IMR-90 (cell line): Measurements from ENCODE around the gene GATA2. TPM values are rescaled to one million over a fixed set of nuclear protein-coding genes. Genes with fewer than 3 reads are reported as not detected.

Source experiments
- ATAC-seq: fragments of 200-7000 bp; cut with Tn5 transposase; 2 replicates; pipeline ENCODE4 v1.9.1; 2020; ENCODE audit warnings: low read depth, mild to moderate bottlenecking, moderate library complexity
- BruUV-seq: library from RNA; stranded (reverse); fragments of 400-500 nt; replicated peaks from 2 replicates; lab custom pipeline; 2021; lab: Mats Ljungman, UMichigan
- CTCF ChIA-PET: fragments of 300-600 bp; formaldehyde crosslinking; extraction: SDS; loops from one replicate; lab custom pipeline; 2021; ENCODE audit warnings: antibody characterized with exemption; lab: Yijun Ruan, JAX
- POLR2A ChIA-PET: fragments of 300-600 bp; sonication (Branson Sonifier 250); formaldehyde crosslinking; loops from one replicate; lab custom pipeline; 2022; ENCODE audit warnings: antibody characterized with exemption; ENCODE audit not compliant: unreplicated experiment; lab: Charles Lee
- DNase-seq: peaks from one replicate; pipeline ENCODE4 v3.0.0; 2013
- H2AFZ ChIP-seq: replicated peaks from 2 replicates; pipeline ENCODE3; 2013; ENCODE audit warnings: low read length, mild to moderate bottlenecking; ENCODE audit not compliant: poor library complexity
- H2AK5ac ChIP-seq: 2 replicates; pipeline ENCODE4 v1.6.1; 2013; ENCODE audit warnings: low read depth, low read length, inconsistent platforms
- H2AK9ac ChIP-seq: replicated peaks from 2 replicates; pipeline ENCODE3; 2013; ENCODE audit warnings: mild to moderate bottlenecking, low read depth, low read length, moderate library complexity; ENCODE audit not compliant: poor library complexity
- H2BK120ac ChIP-seq: 2 replicates; pipeline ENCODE4 v1.6.1; 2013; ENCODE audit warnings: low read depth, low read length, inconsistent platforms
- H2BK15ac ChIP-seq: 3 replicates; pipeline ENCODE4 v1.6.1; 2013; ENCODE audit warnings: low read depth, low read length, inconsistent platforms
- H2BK20ac ChIP-seq: 2 replicates; pipeline ENCODE4 v1.6.1; 2013; ENCODE audit warnings: low read depth, mild to moderate bottlenecking, inconsistent platforms, low read length, moderate library complexity
- H2BK5ac ChIP-seq: 2 replicates; pipeline ENCODE4 v1.6.1; 2013; ENCODE audit warnings: mild to moderate bottlenecking, low read depth, low read length, inconsistent platforms; ENCODE audit not compliant: poor library complexity, severe bottlenecking
- H3K14ac ChIP-seq: replicated peaks from 2 replicates; pipeline ENCODE4 v1.6.1; 2013; ENCODE audit warnings: low read depth, low read length, inconsistent platforms
- H3K18ac ChIP-seq: 2 replicates; pipeline ENCODE4 v1.6.1; 2013; ENCODE audit warnings: low read depth, low read length, control low read depth
- H3K23ac ChIP-seq: 2 replicates; pipeline ENCODE4 v1.6.1; 2013; ENCODE audit warnings: low read depth, low read length, inconsistent platforms
- H3K27ac ChIP-seq: 2 replicates; pipeline ENCODE4 v1.5.1; 2013; ENCODE audit warnings: mild to moderate bottlenecking, control low read depth, low read length; ENCODE audit not compliant: insufficient read depth
- H3K27me3 ChIP-seq: 2 replicates; pipeline ENCODE4 v1.6.1; 2013; ENCODE audit warnings: low read length; ENCODE audit not compliant: control insufficient read depth, insufficient read depth
- H3K36me3 ChIP-seq: 2 replicates; pipeline ENCODE4 v1.6.1; 2013; ENCODE audit warnings: low read length, mixed read lengths; ENCODE audit not compliant: control insufficient read depth, insufficient read depth
- H3K4ac ChIP-seq: 2 replicates; pipeline ENCODE4 v1.6.1; 2013; ENCODE audit warnings: low read depth, low read length, inconsistent platforms
- H3K4me1 ChIP-seq: 2 replicates; pipeline ENCODE4 v1.6.1; 2013; ENCODE audit warnings: low read length, mixed read lengths; ENCODE audit not compliant: control insufficient read depth, insufficient read depth
- H3K4me2 ChIP-seq: 2 replicates; pipeline ENCODE4 v1.6.1; 2013; ENCODE audit warnings: low read depth, mild to moderate bottlenecking, control low read depth, low read length, moderate library complexity
- H3K4me3 ChIP-seq: 2 replicates; pipeline ENCODE4 v1.5.1; 2013; ENCODE audit warnings: low read depth, mild to moderate bottlenecking, control low read depth, low read length, moderate library complexity; ENCODE audit not compliant: insufficient read depth
- H3K56ac ChIP-seq: 2 replicates; pipeline ENCODE4 v1.6.1; 2013; ENCODE audit warnings: low read length, inconsistent platforms; ENCODE audit not compliant: insufficient read depth; ENCODE audit errors: extremely low read depth
- H3K79me1 ChIP-seq, 2 experiments: 2 replicates each; pipeline ENCODE4 v1.6.1; 2013; ENCODE audit warnings: low read length in 2 of 2, inconsistent platforms in 1 of 2, low read depth in 1 of 2
- H3K9ac ChIP-seq: 2 replicates; pipeline ENCODE4 v1.6.1; 2013; ENCODE audit warnings: low read depth, low read length, control low read depth
- H3K9me1 ChIP-seq: 2 replicates; pipeline ENCODE4 v1.6.1; 2013; ENCODE audit warnings: low read length, inconsistent platforms; ENCODE audit not compliant: insufficient read depth
- H3K9me3 ChIP-seq: 2 replicates; pipeline ENCODE4 v1.6.1; 2013; ENCODE audit warnings: low read length; ENCODE audit not compliant: control insufficient read depth, insufficient read depth
- H4K20me1 ChIP-seq: 2 replicates; pipeline ENCODE4 v1.6.1; 2013; ENCODE audit warnings: low read length, inconsistent platforms; ENCODE audit not compliant: insufficient read depth
- H4K5ac ChIP-seq: 2 replicates; pipeline ENCODE4 v1.6.1; 2013; ENCODE audit warnings: mild to moderate bottlenecking, low read depth, low read length, control low read depth
- H4K8ac ChIP-seq, 2 experiments: 2 replicates each; pipeline ENCODE4 v1.6.1; 2013; ENCODE audit warnings: low read depth in 2 of 2, low read length in 2 of 2, control low read depth in 1 of 2, inconsistent platforms in 1 of 2
- H4K91ac ChIP-seq: 2 replicates; pipeline ENCODE4 v1.6.1; 2013; ENCODE audit warnings: low read depth, low read length, inconsistent platforms; ENCODE audit not compliant: insufficient read depth
- CTCF ChIP-seq: conservative IDR thresholded peaks from 2 replicates; pipeline ENCODE4 v1.5.1; 2012; ENCODE audit warnings: mild to moderate bottlenecking, low read depth, low read length, improper control_type of control experiment
- MAFK ChIP-seq: IDR thresholded peaks from 2 replicates; pipeline ENCODE4 v1.6.1; 2012; ENCODE audit warnings: low read depth, low read length, improper control_type of control experiment
- POLR2A ChIP-seq: IDR thresholded peaks from 2 replicates; pipeline ENCODE4 v1.6.1; 2012; ENCODE audit warnings: mild to moderate bottlenecking, low read depth, low read length
- WGBS, 2 experiments: methylation state at CpG; one replicate each; pipeline versions ENCODE4 v1.1.5 to v1.1.7; 2013; ENCODE audit warnings: missing lambda C conversion rate in 2 of 2; ENCODE audit not compliant: insufficient read length in 1 of 2; ENCODE audit errors: extremely low coverage in 2 of 2; 5-methylcytosine and 5-hydroxymethylcytosine counted together
- dilution Hi-C: fragments of 300-500 bp; cut with HindIII; formaldehyde crosslinking; loops from one replicate; pipeline ENCODE4 v1.14.3; 2018; ENCODE audit warnings: low sequenced_read_pairs; ENCODE audit not compliant: unreplicated experiment
- in situ Hi-C: fragments of 300-500 bp; cut with MboI; formaldehyde crosslinking; loops from 3 replicates; pipeline ENCODE4 v1.14.3; 2019; ENCODE audit warnings: low sequenced_read_pairs, inconsistent platforms, mixed read lengths
- intact Hi-C: fragments of 100-400 bp; cut with micrococcal nuclease; formaldehyde crosslinking; loops from 2 replicates; pipeline ENCODE4 v1.10.0; 2022
- polyA plus RNA-seq, 3 experiments: library from polyadenylated mRNA; depleted of rRNA; stranded (reverse); fragments of >200 nt; gene quantifications; 2 replicates each; pipeline ENCODE4 v1.2.3, GENCODE V29; 2012; ENCODE audit warnings: low replicate concordance in 1 of 3
- total RNA-seq: library from RNA; depleted of rRNA; stranded (reverse); fragments of >200 nt; gene quantifications from 2 replicates; pipeline ENCODE4 v1.2.3, GENCODE V29; 2012

The GATA2 gene
- total and polyA plus RNA-seq, 2 of the 4 experiments (the other 2 are of a cell fraction): 2.2 to 13.5 TPM

- Histone ChIP-seq H4K20me1 (no peaks in the 10 kb centered on the region), H3K56ac (no peak overlapping the region), H4K5ac (no peak overlapping the region), H3K4ac (no peak overlapping the region), H2AK5ac (no peak overlapping the region), H2BK120ac (no peak overlapping the region), H3K27ac (no peak overlapping the region), H3K4me1 (no peaks in the 10 kb centered on the region), H2AFZ (no peak overlapping the region), H3K27me3 (peaks cover 39% of the 10 kb centered on the region), H3K4me3 (no peak overlapping the region), H3K36me3 (no peaks in the 10 kb centered on the region), H3K79me1 (no peaks in the 10 kb centered on the region), H3K9me1 (no peaks in the 10 kb centered on the region), H3K18ac (no peak overlapping the region), H3K4me2 (no peak overlapping the region), H2BK20ac (no peak overlapping the region), H2BK5ac (no peak overlapping the region), H3K9ac (no peak overlapping the region), H2AK9ac (no peak overlapping the region), H4K91ac (no peak overlapping the region), H3K14ac (no peak overlapping the region), H3K9me3 (no peaks in the 10 kb centered on the region; the same call in 1 of the 2 replicates), H4K8ac (no peak overlapping the region), H2BK15ac (no peak overlapping the region), H3K23ac (no peak overlapping the region)
- DNase-seq (no peak), ATAC-seq (no peak)
- ChIA-PET CTCF (no interaction called here), POLR2A (no interaction called here)
- dilution Hi-C loops (no loop called here), intact Hi-C loops (no loop called here), in situ Hi-C loops (no loop called here)
- no TSS peak for BruUV-seq
- WGBS, 2 experiments: 100% methylated on average over 1 of the region's 16 CpGs; no CpG with 5 or more reads in 1 of the 2 experiments
- TF ChIP-seq CTCF (no peak), POLR2A (no peak), MAFK (no peak)
Observed at GRCh38 chr3:128523591-128523990, 30.6 kb upstream of the GATA2 start.
